IMR-90 (cell line): ENCODE results near the gene RGS12. TPM values are rescaled to one million over a fixed set of nuclear protein-coding genes. Genes with fewer than 3 reads are reported as not detected.

Source experiments
- ATAC-seq: fragments of 200-7000 bp; cut with Tn5 transposase; 2 replicates; pipeline ENCODE4 v1.9.1; 2020; ENCODE audit warnings: low read depth, mild to moderate bottlenecking, moderate library complexity
- BruUV-seq: library from RNA; stranded (reverse); fragments of 400-500 nt; replicated peaks from 2 replicates; lab custom pipeline; 2021; lab: Mats Ljungman, UMichigan
- CTCF ChIA-PET: fragments of 300-600 bp; formaldehyde crosslinking; extraction: SDS; loops from one replicate; lab custom pipeline; 2021; ENCODE audit warnings: antibody characterized with exemption; lab: Yijun Ruan, JAX
- POLR2A ChIA-PET: fragments of 300-600 bp; sonication (Branson Sonifier 250); formaldehyde crosslinking; loops from one replicate; lab custom pipeline; 2022; ENCODE audit warnings: antibody characterized with exemption; ENCODE audit not compliant: unreplicated experiment; lab: Charles Lee
- DNase-seq: peaks from one replicate; pipeline ENCODE4 v3.0.0; 2013
- H2AFZ ChIP-seq: replicated peaks from 2 replicates; pipeline ENCODE3; 2013; ENCODE audit warnings: low read length, mild to moderate bottlenecking; ENCODE audit not compliant: poor library complexity
- H2AK5ac ChIP-seq: 2 replicates; pipeline ENCODE4 v1.6.1; 2013; ENCODE audit warnings: low read depth, low read length, inconsistent platforms
- H2AK9ac ChIP-seq: replicated peaks from 2 replicates; pipeline ENCODE3; 2013; ENCODE audit warnings: mild to moderate bottlenecking, low read depth, low read length, moderate library complexity; ENCODE audit not compliant: poor library complexity
- H2BK120ac ChIP-seq: 2 replicates; pipeline ENCODE4 v1.6.1; 2013; ENCODE audit warnings: low read depth, low read length, inconsistent platforms
- H2BK15ac ChIP-seq: 3 replicates; pipeline ENCODE4 v1.6.1; 2013; ENCODE audit warnings: low read depth, low read length, inconsistent platforms
- H2BK20ac ChIP-seq: 2 replicates; pipeline ENCODE4 v1.6.1; 2013; ENCODE audit warnings: low read depth, mild to moderate bottlenecking, inconsistent platforms, low read length, moderate library complexity
- H2BK5ac ChIP-seq: 2 replicates; pipeline ENCODE4 v1.6.1; 2013; ENCODE audit warnings: mild to moderate bottlenecking, low read depth, low read length, inconsistent platforms; ENCODE audit not compliant: poor library complexity, severe bottlenecking
- H3K14ac ChIP-seq: replicated peaks from 2 replicates; pipeline ENCODE4 v1.6.1; 2013; ENCODE audit warnings: low read depth, low read length, inconsistent platforms
- H3K18ac ChIP-seq: 2 replicates; pipeline ENCODE4 v1.6.1; 2013; ENCODE audit warnings: low read depth, low read length, control low read depth
- H3K23ac ChIP-seq: 2 replicates; pipeline ENCODE4 v1.6.1; 2013; ENCODE audit warnings: low read depth, low read length, inconsistent platforms
- H3K27ac ChIP-seq: 2 replicates; pipeline ENCODE4 v1.5.1; 2013; ENCODE audit warnings: mild to moderate bottlenecking, control low read depth, low read length; ENCODE audit not compliant: insufficient read depth
- H3K27me3 ChIP-seq: 2 replicates; pipeline ENCODE4 v1.6.1; 2013; ENCODE audit warnings: low read length; ENCODE audit not compliant: control insufficient read depth, insufficient read depth
- H3K36me3 ChIP-seq: 2 replicates; pipeline ENCODE4 v1.6.1; 2013; ENCODE audit warnings: low read length, mixed read lengths; ENCODE audit not compliant: control insufficient read depth, insufficient read depth
- H3K4ac ChIP-seq: 2 replicates; pipeline ENCODE4 v1.6.1; 2013; ENCODE audit warnings: low read depth, low read length, inconsistent platforms
- H3K4me1 ChIP-seq: 2 replicates; pipeline ENCODE4 v1.6.1; 2013; ENCODE audit warnings: low read length, mixed read lengths; ENCODE audit not compliant: control insufficient read depth, insufficient read depth
- H3K4me2 ChIP-seq: 2 replicates; pipeline ENCODE4 v1.6.1; 2013; ENCODE audit warnings: low read depth, mild to moderate bottlenecking, control low read depth, low read length, moderate library complexity
- H3K4me3 ChIP-seq: 2 replicates; pipeline ENCODE4 v1.5.1; 2013; ENCODE audit warnings: low read depth, mild to moderate bottlenecking, control low read depth, low read length, moderate library complexity; ENCODE audit not compliant: insufficient read depth
- H3K56ac ChIP-seq: 2 replicates; pipeline ENCODE4 v1.6.1; 2013; ENCODE audit warnings: low read length, inconsistent platforms; ENCODE audit not compliant: insufficient read depth; ENCODE audit errors: extremely low read depth
- H3K79me1 ChIP-seq, 2 experiments: 2 replicates each; pipeline ENCODE4 v1.6.1; 2013; ENCODE audit warnings: low read length in 2 of 2, inconsistent platforms in 1 of 2, low read depth in 1 of 2
- H3K9ac ChIP-seq: 2 replicates; pipeline ENCODE4 v1.6.1; 2013; ENCODE audit warnings: low read depth, low read length, control low read depth
- H3K9me1 ChIP-seq: 2 replicates; pipeline ENCODE4 v1.6.1; 2013; ENCODE audit warnings: low read length, inconsistent platforms; ENCODE audit not compliant: insufficient read depth
- H3K9me3 ChIP-seq: 2 replicates; pipeline ENCODE4 v1.6.1; 2013; ENCODE audit warnings: low read length; ENCODE audit not compliant: control insufficient read depth, insufficient read depth
- H4K20me1 ChIP-seq: 2 replicates; pipeline ENCODE4 v1.6.1; 2013; ENCODE audit warnings: low read length, inconsistent platforms; ENCODE audit not compliant: insufficient read depth
- H4K5ac ChIP-seq: 2 replicates; pipeline ENCODE4 v1.6.1; 2013; ENCODE audit warnings: mild to moderate bottlenecking, low read depth, low read length, control low read depth
- H4K8ac ChIP-seq, 2 experiments: 2 replicates each; pipeline ENCODE4 v1.6.1; 2013; ENCODE audit warnings: low read depth in 2 of 2, low read length in 2 of 2, control low read depth in 1 of 2, inconsistent platforms in 1 of 2
- H4K91ac ChIP-seq: 2 replicates; pipeline ENCODE4 v1.6.1; 2013; ENCODE audit warnings: low read depth, low read length, inconsistent platforms; ENCODE audit not compliant: insufficient read depth
- BHLHE40 ChIP-seq: fragments of 150-350 bp; IDR thresholded peaks from 2 replicates; pipeline ENCODE4 v1.6.1; 2016; ENCODE audit warnings: mild to moderate bottlenecking, low read depth, low read length
- CEBPB ChIP-seq: IDR thresholded peaks from 2 replicates; pipeline ENCODE4 v1.6.1; 2012; ENCODE audit warnings: low read depth, low read length, improper control_type of control experiment
- CHD1 ChIP-seq: IDR thresholded peaks from 2 replicates; pipeline ENCODE4 v1.6.1; 2012; ENCODE audit warnings: low read depth, low read length, improper control_type of control experiment
- RAD21 ChIP-seq: IDR thresholded peaks from 2 replicates; pipeline ENCODE4 v1.6.1; 2012; ENCODE audit warnings: low read length, improper control_type of control experiment
- RCOR1 ChIP-seq: IDR thresholded peaks from 2 replicates; pipeline ENCODE4 v1.6.1; 2012; ENCODE audit warnings: mild to moderate bottlenecking, low read length, improper control_type of control experiment; ENCODE audit not compliant: insufficient replicate concordance
- RFX5 ChIP-seq: IDR thresholded peaks from 2 replicates; pipeline ENCODE4 v1.8.0; 2012; ENCODE audit warnings: low read depth, mild to moderate bottlenecking, low read length, moderate library complexity
- WGBS, 2 experiments: methylation state at CpG; one replicate each; pipeline versions ENCODE4 v1.1.5 to v1.1.7; 2013; ENCODE audit warnings: missing lambda C conversion rate in 2 of 2; ENCODE audit not compliant: insufficient read length in 1 of 2; ENCODE audit errors: extremely low coverage in 2 of 2; 5-methylcytosine and 5-hydroxymethylcytosine counted together
- dilution Hi-C: fragments of 300-500 bp; cut with HindIII; formaldehyde crosslinking; loops from one replicate; pipeline ENCODE4 v1.14.3; 2018; ENCODE audit warnings: low sequenced_read_pairs; ENCODE audit not compliant: unreplicated experiment
- in situ Hi-C: fragments of 300-500 bp; cut with MboI; formaldehyde crosslinking; loops from 3 replicates; pipeline ENCODE4 v1.14.3; 2019; ENCODE audit warnings: low sequenced_read_pairs, inconsistent platforms, mixed read lengths
- intact Hi-C: fragments of 100-400 bp; cut with micrococcal nuclease; formaldehyde crosslinking; loops from 2 replicates; pipeline ENCODE4 v1.10.0; 2022
- polyA plus RNA-seq, 3 experiments: library from polyadenylated mRNA; depleted of rRNA; stranded (reverse); fragments of >200 nt; gene quantifications; 2 replicates each; pipeline ENCODE4 v1.2.3, GENCODE V29; 2012; ENCODE audit warnings: low replicate concordance in 1 of 3
- total RNA-seq: library from RNA; depleted of rRNA; stranded (reverse); fragments of >200 nt; gene quantifications from 2 replicates; pipeline ENCODE4 v1.2.3, GENCODE V29; 2012
- TF ChIP-seq, protein P1 (sequence below): fragments of 150-350 bp; IDR thresholded peaks from 2 replicates; pipeline ENCODE4 v1.6.1; 2016; ENCODE audit warnings: low read depth, mild to moderate bottlenecking, low read length, moderate library complexity, borderline replicate concordance
- TF ChIP-seq, protein P2 (sequence below): conservative IDR thresholded peaks from 2 replicates; pipeline ENCODE4 v1.5.1; 2012; ENCODE audit warnings: mild to moderate bottlenecking, low read depth, low read length, improper control_type of control experiment

The RGS12 gene
- total and polyA plus RNA-seq, 2 of the 4 experiments (the other 2 are of a cell fraction), result 11.8 to 12.0 TPM

DNA sequence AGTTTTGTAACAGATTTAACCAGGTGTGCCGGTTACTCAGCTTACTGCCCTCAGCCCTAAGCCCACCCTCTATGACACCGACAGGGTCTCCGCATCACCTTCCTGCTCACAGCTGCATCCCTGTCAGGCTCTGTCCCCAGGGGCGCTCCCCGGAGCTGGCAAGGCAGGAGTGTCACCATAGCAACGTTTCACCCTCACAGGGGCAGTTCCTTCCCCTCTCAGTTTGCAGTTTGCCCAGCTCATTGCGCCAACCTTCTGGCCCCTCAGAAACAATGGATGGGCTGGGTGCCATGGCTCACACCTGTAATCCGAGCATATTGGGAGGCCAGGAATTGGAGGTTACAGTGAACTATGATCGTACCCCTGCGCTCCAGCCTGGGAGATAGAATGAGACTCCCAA lies 42.6 kb downstream of the RGS12 start:
- peaks cover 10% of the 10 kb centered on the region; the same call in 1 of the 2 replicates for H3K9me1 ChIP-seq
- no peaks in the 10 kb centered on the region for H3K27me3 ChIP-seq
- H3K4me1 ChIP-seq, result peaks cover 2% of the 10 kb centered on the region; the same call in 1 of the 2 replicates
- WGBS, 2 experiments, result 89% methylated on average over 6 of the region's 10 CpGs; no CpG with 5 or more reads in 1 of the 2 experiments
- H2BK120ac ChIP-seq, result no peak overlapping the region
- H3K14ac ChIP-seq, result no peak overlapping the region
- H3K27ac ChIP-seq, result no peak overlapping the region
- H3K4ac ChIP-seq, result no peak overlapping the region
- no peak overlapping the region for H4K91ac ChIP-seq
- H2AK9ac ChIP-seq, result no peak overlapping the region
- H3K23ac ChIP-seq, result no peak overlapping the region
- no peak overlapping the region for H2AK5ac ChIP-seq
- in situ Hi-C loops, result no loop called here
- no peak overlapping the region for H3K4me3 ChIP-seq
- ChIA-PET POLR2A (no interaction called here), CTCF (no interaction called here)
- no peak overlapping the region for H4K8ac ChIP-seq
- no peak overlapping the region for H3K18ac ChIP-seq
- no peak overlapping the region for H2BK20ac ChIP-seq
- no TSS peak for BruUV-seq
- H3K9ac ChIP-seq, result no peak overlapping the region
- H3K36me3 ChIP-seq, result peaks cover 1% of the 10 kb centered on the region; the same call in 1 of the 2 replicates
- H3K56ac ChIP-seq, result no peak overlapping the region
- dilution Hi-C loops, result no loop called here
- no peak overlapping the region for H2AFZ ChIP-seq
- no peak for ATAC-seq
- TF ChIP-seq BHLHE40, result no peak
- TF ChIP-seq RCOR1, result no peak
- TF ChIP-seq, protein P1, sequence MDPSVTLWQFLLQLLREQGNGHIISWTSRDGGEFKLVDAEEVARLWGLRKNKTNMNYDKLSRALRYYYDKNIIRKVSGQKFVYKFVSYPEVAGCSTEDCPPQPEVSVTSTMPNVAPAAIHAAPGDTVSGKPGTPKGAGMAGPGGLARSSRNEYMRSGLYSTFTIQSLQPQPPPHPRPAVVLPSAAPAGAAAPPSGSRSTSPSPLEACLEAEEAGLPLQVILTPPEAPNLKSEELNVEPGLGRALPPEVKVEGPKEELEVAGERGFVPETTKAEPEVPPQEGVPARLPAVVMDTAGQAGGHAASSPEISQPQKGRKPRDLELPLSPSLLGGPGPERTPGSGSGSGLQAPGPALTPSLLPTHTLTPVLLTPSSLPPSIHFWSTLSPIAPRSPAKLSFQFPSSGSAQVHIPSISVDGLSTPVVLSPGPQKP, result no peak
- no peak for TF ChIP-seq RAD21
- no peak for TF ChIP-seq CHD1
- no peak for TF ChIP-seq RFX5
- TF ChIP-seq, protein P2, sequence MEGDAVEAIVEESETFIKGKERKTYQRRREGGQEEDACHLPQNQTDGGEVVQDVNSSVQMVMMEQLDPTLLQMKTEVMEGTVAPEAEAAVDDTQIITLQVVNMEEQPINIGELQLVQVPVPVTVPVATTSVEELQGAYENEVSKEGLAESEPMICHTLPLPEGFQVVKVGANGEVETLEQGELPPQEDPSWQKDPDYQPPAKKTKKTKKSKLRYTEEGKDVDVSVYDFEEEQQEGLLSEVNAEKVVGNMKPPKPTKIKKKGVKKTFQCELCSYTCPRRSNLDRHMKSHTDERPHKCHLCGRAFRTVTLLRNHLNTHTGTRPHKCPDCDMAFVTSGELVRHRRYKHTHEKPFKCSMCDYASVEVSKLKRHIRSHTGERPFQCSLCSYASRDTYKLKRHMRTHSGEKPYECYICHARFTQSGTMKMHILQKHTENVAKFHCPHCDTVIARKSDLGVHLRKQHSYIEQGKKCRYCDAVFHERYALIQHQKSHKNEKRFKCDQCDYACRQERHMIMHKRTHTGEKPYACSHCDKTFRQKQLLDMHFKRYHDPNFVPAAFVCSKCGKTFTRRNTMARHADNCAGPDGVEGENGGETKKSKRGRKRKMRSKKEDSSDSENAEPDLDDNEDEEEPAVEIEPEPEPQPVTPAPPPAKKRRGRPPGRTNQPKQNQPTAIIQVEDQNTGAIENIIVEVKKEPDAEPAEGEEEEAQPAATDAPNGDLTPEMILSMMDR, result no peak
- no peak for TF ChIP-seq CEBPB
- no peak overlapping the region for H3K4me2 ChIP-seq
- peaks cover 24% of the 10 kb centered on the region for H4K20me1 ChIP-seq
- no peak overlapping the region for H2BK5ac ChIP-seq
- H3K79me1 ChIP-seq, result peaks cover 18 to 74% of the 10 kb centered on the region in 2 experiments
- H3K9me3 ChIP-seq, result peaks cover 4% of the 10 kb centered on the region
- no peak overlapping the region for H4K5ac ChIP-seq
- intact Hi-C loops, result no loop called here
- no peak overlapping the region for H2BK15ac ChIP-seq
- no peak for DNase-seq
